NCI-H2227 (cell line): ENCODE data around the gene COL5A1.
"Not testable (repeated sequence)": the region's sequence is repeated elsewhere in the genome, so short reads cannot be mapped to it uniquely, and the experiment has no call there.

Source experiments
- DNase-seq: peaks from one replicate; lab custom pipeline; 2025; ENCODE audit not compliant: unreplicated experiment; lab: John Stamatoyannopoulos, UW

COL5A1 gene

DNA sequence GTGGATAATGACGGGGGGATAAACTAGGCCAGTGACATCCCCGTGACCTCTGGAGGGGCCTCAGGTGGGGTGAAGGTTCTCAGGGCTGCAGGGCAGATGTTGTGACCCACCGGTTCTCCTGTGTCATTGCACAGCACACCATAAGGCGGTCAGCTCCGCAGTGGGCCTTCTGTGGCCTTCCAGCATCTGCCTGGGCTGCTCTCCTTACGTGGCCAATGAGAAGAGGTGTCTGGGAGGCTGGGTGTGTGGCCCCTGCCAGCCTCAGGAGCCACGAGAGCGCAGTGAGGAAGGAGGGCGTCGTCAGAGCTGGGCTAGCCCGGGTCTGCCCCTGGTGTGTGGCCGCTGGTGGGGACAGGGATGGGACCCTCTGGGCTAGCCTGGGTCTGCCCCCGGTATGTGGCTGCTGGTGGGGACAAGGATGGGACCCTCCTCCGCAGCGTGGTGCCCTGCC is 48.7 kb downstream of the COL5A1 start:
- no peak for DNase-seq

DNA sequence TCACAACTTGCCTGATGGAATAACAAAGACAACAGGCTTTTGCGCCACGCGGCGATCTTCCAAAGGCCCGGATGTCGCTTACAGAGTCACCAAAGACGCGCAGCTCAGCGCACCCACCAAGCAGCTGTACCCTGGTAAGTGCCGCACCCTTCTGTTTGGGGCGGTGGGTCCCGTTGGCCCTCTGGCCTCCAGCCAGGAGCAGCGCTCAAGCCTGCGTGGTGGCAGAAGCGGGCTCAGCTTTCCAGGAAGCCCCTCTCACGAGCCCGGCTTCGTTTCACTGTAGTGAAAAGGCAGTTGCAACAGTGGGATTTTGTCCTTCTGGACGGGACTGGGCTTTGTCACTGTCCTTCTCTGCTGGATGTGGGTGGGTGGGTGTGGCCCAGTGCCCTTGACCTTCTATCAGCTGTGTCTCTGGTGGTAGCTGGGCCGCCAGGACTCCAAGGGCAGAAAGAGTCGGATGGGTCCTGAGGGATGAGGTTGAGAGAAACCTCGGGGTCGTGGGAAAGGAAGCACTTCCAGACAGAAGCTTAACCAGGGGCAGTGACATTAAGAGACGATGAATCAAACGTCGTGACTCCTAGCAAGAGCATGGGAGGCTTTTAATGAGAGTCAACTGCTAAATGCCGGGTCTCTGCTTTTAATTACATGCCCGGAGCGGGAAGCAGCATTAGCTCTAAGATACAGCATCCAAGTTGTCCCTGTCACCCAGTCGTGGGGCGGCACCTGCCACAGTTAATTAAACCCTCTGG is 49.5 kb downstream of the COL5A1 start:
- no peak for DNase-seq

GRCh38 chr9:134691695-134692572 is 50.3 kb downstream of the COL5A1 start:
- no peak for DNase-seq

- DNase-seq = no peak
These were observed 50.9 kb downstream of the COL5A1 start for GRCh38 chr9:134692573-134692860.

- no peak for DNase-seq
These were observed 51.4 kb downstream of the COL5A1 start for GRCh38 chr9:134693011-134693410.

DNA sequence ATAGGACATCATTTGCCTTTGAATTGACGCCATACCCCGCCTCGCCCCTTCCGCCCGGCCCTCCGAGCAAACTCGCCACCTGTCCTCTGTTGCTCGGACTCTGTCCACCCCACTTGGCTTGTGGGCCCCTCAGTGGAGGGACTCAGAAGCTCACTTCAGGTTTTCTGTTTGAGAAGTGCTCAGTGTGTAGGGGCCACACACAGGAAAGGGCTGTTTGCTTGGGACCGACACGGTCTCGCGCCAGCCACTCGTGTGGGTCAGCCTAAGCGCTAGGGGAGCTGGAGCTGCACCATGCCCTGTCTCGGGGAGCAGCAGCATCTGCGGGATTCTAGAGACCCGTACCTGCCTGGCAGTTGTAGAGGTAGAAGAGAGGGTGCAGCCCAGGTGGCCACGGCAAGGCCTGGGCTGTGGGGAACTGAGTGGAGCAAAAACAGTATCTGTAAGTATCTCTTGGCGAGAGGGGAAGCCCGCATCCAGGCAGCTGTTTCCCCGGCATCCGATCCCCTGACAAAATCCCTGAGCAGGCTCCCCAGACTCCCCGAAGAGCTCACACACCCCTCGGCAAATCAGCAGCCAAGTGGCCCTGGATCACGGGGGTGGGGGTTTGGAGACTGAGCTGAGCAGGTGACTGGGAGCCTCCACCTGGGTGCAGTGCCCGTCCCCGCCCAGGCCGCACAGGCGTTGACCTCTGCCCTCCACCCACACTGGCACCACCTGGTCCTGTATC is 52.2 kb downstream of the COL5A1 start:
- no peak for DNase-seq

DNA sequence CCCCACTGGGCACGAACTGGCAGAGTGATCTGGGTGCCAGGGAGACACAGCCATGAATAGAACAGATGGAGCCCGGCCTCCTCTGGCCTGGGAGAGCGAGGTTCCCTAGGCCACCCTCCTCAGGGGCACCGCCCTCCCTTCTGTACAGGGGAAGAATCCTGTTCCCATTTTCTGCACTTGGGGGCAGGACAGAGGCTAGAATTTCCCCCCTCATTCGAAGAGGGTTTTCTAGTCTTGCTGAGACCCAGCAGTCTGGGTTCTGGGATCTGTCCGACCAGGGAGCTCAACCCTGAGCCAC is 52.7 kb downstream of the COL5A1 start:
- DNase-seq = no peak

- DNase-seq = no peak
These were observed 53.1 kb downstream of the COL5A1 start for GRCh38 chr9:134694714-134695113.

DNA sequence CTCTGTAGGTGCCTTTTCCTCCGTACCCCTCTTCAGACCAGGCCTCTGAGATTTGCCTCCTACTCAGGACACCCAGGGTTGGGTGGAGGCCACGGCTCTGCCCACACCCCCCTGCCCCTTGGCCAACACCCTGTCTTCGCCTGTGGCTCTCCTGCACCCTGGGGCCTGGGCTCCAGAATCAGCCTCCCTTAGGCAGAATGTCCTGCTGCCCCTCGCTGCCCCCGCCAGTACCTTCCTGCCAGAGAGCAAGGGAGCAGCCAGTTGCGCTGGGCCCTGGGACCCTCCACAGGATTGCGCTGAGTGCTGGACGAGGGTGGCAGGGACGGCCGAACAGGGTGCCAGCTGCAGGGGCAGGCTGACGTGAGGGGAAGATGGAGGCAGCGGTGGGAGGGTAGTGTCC is 53.5 kb downstream of the COL5A1 start:
- DNase-seq = no peak

- DNase-seq = no peak
These were observed 54.8 kb downstream of the COL5A1 start for GRCh38 chr9:134696433-134696832.

DNA sequence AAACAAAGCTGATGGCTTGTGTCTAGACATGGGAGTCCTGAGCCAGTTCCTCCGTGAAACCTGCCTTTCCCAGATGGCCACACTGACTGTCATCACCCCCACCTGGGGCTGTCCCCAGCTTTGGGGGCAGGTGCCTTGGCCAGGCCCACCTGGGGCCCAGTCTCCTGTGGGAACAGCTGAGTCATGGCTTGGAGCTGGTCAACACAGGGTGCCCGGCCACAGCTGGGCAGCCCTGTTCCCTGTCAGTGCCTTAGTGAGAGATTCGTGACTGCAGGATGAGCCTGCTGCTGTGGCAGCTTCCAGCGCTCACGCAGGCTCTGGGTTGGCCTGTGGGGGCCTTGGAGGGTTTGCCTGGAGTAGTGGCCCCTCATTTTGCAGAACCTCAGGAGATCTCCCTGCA is 56.5 kb downstream of the COL5A1 start:
- no peak for DNase-seq

DNA sequence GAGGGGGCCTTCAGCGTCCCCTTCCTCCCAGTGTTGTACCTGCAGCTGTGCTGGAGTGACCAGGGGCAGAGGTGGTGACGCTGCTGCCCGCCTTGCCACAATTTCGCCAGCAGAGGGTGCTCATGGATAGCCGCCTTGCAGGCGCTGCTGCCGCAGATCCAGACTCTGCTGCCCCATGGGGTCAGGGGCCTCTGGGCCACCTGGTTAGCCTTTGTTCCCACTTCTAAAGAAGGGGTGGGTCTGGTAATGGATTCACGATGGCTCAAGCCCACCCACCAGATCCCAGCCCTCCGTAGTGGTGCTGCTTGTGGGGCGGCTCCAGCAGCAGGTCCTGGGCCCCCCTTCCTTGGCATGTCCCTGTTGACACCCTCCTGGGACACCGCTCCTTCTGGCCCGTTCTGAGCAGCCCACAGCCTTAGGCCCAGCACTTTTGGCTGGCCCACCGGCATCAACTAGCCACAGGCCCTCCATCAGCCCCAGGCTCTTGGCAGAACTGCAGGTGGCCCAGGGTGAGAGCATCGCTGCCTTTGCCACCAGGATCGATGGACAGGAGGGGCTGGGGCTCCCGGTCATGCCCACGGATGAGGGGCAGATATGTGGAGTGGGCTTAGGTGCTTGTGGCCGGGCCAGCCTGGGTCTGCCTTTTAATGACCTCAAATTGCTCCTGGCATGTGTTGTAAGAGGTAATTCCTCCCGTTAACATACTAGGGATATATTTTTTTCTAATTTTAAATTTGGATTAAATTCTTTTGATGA is 57.2 kb downstream of the COL5A1 start:
- DNase-seq = peak; percentile 67

DNA sequence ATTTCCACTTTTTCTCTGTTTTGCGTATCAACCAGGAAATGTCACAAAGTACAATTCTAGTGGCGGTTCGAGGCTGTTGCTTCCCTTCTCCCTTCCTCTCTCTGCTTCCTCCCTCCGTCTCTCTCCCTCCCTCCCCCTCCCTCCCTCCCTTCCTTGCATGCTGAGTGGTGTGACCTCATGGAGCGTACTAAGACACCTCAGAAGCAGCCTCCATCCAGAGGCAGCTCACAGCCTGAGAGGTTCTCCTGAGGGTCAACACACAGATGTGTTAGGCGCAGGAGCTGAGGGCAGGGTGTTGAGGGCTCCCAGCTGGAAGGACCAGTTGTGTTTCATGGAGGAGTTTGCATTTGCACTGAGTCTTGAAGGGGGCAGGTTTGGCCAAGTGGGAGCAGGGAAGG is 57.7 kb downstream of the COL5A1 start:
- DNase-seq = no peak

- DNase-seq = no peak
These were observed 59.2 kb downstream of the COL5A1 start for GRCh38 chr9:134700636-134701350.

DNA sequence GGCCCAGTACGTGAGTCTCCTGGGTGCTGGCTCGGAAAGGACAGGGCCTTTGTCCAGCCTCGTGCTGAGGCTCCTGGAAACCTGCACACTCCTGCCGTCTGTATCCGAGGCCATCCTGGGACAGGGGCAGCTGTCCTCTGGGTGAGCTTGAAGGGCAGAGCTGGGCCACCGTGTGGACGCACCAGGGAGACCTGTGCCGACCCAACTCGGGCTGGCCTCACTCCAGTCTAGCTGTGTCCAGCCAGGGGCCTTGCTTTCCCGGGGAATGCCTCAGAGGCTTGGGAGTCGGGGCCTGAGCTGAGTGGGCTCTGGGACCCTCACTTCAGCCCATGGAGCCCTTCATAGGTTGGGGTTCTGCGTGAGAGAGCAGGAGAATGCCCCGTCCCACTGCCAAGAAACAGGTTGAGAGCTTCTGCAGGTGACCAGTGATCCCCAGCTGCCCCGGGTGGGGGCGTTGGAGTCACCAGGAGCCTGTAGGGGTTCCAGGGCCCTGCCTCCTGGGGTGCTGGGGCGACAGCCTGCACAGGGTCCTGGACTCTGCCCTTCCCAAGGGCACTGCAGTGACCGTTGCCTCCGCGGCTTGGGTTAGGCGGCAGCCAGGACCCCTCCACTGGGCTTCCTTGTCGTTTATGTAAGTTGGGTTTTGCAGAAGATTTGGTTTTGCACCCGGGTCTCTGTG is 60.1 kb downstream of the COL5A1 start:
- no peak for DNase-seq

- DNase-seq = no peak
These were observed 60.7 kb downstream of the COL5A1 start for GRCh38 chr9:134702291-134702690.

DNA sequence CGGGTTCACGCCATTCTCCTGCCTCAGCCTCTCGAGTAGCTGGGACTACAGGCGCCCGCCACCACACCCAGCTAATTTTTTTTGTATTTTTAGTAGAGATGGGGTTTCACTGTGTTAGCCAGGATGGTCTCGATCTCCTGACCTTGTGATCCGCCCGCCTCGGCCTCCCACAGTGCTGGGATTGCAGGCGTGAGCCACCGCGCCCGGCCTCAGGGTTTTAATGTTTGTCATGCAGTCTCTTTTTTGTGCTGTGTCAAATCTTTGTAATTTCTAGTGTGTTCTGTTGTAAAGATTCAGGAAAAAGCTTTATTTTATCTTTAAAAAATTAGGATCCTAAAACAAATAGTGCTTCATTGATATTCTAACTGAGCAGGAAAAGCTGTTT is 62.1 kb downstream of the COL5A1 start:
- not testable (repeated sequence) for DNase-seq

- no peak for DNase-seq
These were observed 62.9 kb downstream of the COL5A1 start for GRCh38 chr9:134704498-134704897.

GRCh38 chr9:134705786-134706185 is 64.2 kb downstream of the COL5A1 start:
- no peak for DNase-seq

- DNase-seq = no peak
These were observed 64.9 kb downstream of the COL5A1 start for GRCh38 chr9:134706522-134706921.
